NK-92 (cell line): Measurements from ENCODE around the gene RELN.

Experiments
- DNase-seq: peaks from one replicate; lab custom pipeline; 2025; ENCODE audit not compliant: unreplicated experiment; lab: John Stamatoyannopoulos, UW

RELN gene

DNA sequence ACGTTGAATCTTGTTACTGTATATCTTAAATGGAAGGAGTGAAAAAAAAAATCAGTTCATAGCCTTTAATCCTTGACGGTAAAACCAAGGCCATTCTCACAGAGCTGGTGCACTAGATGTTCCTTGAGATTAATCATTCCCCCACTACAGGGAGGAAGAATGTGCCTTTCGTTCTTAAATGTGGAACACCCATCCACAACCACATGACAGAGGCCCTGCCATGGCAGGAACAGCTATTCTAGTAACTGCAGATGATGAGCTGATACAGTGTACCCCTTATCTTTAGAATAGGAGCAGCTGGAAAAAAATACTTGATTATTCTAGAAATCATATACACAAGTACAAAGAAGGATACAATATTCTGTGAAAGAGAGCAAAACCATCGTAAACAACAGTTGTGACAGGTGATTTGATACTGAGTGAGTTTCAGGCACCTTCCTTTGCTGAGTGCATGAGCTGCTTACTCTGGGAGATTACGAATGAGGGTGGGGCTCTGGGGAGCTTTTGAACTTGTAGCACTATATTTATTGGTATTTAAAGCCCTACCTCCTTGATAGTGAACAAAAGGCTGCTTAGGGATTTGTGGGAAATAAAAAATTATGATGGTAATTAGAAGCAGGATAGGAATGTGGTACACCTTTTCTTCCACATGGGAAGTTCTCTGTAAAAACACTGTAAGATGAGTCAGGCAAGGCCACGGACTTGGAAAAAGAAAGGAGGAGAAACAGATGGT is 299.1 kb downstream of the RELN start:
- no peak for DNase-seq

DNA sequence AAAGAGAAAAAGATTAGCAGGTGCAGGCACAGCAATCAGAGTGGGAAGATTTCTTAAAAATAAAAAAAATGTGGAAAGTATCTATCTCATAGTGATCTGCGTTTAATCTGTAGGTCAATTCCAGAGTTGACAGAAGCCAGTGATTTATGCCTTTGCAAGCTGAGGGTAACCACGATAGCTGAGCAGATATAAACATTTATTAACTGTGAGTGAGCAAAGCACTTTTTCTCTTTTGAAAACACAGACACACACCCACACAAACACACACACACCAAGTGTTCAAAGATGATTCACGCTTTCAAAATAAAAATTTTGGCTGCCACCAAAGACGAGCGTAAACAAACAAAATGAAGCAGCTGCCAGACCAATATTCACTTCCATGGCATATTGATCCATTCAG is 300.2 kb downstream of the RELN start:
- DNase-seq = no peak

DNA sequence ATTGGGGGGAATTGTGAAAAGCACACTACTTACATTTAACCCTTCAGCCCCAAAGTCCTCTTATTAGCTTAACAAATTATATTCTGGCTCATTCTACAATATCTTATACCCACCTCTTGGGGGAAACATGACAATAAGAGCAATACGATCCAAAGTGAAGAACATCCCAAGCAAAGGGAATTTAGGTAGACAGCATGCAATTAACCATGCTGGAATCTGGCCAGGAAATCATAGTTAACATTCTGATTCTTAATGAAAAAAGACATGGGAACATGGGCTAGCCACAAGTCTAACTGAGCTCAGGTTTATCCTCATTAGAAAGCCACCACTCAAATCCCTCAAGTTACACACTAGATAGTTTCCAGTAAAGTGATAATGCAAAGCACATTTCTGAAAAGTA is 301.5 kb downstream of the RELN start:
- DNase-seq = no peak

DNA sequence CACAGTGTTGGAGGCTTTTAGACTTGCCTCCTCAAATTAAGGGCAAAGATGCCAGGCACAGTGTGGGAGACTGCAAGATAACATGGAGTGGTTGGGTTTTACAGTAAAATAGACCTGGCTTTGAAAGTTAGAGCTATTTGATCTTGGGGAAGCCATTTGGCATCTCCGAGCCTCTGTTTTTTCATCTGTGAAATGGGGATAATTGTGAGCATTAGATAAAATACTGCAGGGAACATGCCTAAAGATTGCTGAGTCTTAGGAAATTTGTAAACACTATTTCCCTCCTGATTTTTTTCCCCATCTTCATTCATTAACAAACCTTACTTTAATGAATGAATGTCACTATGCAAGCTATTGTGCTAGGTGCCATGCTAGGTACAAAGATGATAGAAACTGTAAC is 302.2 kb downstream of the RELN start:
- DNase-seq = no peak

DNA sequence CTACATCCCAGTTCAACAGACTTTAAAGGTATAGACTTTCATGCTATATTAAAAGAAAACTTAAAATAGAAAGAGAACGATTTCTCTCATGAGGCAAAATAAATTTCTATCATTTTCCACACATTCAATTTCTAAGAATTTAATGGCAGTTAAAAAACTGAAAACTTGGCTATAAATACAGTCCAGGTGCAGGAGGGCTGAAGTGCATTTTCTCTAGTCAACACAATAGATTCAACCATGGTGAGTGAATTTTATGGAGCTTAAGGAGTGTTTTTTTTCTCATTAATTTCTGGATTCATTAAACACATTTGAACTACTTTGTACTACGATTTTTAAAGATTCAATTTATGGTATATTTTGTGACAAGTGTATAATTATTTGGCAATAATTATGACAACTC is 302.7 kb downstream of the RELN start:
- DNase-seq = no peak

DNA sequence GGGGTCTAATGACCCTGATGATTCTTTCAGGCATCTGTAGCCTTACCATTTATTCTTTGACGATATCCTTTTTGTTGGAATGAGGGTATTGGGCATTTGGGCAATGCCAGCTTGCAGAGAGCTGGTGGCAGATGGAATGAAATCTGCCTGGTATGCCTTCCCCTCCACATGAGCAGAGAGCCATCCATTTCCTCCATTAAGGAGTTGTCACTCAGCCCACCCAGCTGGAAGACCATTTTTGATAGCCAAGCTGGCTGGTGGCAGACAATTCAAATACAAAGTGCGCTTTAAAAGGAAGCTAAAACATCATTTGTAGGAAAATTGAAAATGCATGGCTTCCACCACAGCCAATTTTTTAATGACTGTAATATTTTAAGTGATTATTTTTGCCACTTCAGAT is 303.4 kb downstream of the RELN start:
- DNase-seq = no peak

DNA sequence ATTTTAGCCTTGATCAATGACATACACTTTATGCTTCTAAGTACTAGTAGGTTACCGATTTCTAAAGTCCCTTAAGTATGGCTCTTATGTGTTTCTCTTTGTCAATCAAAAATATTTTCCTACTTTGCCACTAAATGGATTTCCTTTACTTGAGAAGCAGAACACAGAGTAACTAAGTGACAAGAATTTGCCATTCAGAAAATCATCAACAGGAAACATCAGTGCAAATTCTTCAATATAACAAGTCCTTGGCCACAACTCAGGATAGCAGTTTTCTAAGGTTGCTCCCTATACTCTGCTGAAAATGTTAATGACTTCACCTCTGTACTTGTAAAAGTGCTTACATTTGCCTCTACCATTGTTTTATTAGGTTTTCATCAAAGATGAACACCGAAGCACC is 303.8 kb downstream of the RELN start:
- DNase-seq = no peak

DNA sequence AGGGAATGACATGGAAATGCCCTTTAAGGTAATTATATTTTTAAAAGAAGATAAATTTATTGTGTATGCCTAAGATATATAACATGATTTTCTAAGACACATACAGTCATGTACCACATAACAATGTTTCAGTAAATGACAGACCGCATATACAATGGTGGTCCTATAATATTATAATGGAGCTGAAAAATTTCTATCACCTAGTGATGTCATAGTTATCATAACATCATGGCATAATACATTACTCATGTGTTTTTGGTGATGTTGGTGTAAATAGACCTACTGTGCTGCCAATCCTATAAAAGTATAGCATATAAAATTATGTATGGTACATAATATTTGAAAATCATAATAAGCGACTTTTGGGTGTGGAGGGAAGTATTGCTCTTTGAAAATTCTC is 306.1 kb downstream of the RELN start:
- DNase-seq = no peak

DNA sequence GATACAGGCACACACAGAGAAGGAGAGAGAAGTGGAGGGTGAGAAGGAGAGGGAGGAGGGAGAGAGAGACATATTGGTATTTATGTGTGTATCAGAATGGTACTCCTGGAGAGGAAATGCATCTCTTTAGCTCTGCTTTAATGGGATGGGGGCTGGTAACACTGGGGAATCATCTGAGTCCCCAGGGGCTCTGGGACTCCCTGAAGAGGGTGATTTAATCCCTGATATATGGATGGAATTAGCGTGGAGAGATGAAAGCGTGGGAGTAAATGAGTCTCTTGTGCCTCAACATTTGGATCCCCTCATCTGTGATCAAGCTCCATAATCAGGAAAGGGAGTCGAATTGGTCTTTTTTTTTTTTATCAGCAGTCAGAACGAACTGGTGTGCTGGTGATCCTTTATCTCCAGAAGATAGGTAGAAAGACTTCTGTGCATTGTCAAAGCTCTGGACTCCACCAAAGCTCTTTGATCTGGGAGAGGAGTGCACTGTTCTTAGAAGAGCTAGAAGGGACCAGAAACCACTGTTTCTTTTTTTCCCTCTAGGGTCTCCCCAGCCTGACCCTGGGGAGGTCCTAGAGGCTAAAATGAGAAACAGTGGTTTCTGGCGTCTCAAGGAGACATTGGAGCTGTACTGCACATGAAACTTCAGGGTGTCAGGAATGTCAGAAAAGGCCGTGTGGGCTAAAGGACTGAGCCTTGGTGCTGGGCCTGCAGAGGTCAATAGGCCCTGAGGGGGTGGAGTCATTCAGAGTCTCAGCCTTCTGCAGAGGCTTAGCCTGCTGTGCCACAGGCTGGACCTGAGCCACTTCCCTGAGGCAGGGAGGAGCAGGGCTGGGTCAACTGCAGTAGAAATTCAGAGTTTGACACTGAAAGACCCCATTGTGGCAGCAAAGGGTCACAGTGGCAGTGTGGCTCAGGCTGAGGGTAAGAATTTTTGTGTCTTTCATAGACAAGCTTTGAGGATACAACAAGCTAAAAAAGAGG is 309.0 kb downstream of the RELN start:
- DNase-seq = no peak

DNA sequence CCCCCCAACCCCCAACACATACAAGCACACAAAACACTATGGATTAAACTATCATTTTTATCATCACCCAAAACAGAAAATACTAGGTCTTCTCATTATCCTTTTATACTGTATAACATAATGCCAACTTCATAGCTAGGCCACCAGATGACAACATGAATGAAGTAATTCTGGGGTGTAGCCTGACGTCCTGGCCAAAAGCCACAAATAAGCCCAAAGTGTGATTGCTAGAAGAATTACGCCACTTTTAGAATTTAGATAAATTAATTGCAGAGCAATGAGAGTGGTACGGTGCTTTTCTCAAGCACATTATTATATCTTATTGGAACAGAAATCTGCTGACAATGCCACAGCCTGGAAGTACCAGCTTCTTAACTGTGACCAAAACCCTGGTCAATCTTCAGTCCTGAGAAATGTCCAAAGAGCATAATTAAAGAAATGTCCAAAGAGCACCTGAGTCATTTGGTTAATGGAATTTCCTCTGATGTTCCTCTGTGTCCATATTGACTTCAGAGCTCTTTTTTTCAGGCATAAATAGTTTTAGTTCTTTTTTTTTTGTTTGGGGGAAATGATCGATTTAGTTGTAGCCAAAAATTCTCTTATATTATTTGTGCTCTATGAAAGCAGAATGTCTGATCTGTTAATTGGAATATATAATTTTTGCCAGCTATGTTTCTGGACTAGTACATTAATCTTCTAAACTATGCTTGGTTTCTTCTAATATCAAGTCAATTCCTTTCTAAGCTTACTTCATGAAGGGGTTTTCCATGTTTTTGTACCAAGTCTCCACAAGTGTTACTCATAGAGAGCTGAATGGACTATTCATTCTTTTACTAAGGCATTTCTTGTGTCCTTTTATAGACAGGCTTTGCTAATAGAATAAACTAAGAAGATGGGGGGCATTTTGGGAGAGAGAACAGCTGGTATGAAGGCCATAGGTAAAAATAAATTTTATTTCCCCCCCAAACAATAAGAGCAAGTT is 310.0 kb downstream of the RELN start:
- no peak for DNase-seq

DNA sequence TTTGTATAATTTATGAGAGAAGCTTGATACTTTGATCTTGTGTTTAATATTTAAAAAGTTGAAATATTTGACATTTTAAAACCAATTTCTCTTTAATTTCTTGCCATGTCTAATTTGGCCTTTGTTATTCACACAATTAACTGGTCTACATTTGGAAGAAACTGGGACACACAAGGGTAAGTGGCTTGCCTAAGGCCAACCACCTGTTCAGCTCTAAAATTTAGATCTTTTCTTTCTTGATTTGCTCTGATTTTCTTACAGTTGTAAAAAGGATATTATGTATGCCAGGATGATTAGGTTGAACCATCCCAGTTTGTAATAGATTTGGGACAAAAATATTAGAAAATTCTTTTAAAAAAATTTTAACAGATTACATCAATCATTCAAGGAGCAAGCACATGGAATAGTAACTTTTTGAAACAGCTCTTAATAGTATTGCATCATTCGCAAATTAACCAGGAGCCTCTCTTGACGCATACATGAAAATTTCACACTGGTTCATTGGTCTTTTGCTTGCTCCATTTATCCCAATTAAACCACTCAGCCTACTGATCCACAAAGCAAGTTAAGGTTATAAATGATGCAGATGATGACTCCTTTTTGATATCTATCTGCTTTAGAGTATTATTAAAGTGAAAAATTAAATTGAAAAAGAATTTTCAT is 321.0 kb downstream of the RELN start:
- DNase-seq = no peak

DNA sequence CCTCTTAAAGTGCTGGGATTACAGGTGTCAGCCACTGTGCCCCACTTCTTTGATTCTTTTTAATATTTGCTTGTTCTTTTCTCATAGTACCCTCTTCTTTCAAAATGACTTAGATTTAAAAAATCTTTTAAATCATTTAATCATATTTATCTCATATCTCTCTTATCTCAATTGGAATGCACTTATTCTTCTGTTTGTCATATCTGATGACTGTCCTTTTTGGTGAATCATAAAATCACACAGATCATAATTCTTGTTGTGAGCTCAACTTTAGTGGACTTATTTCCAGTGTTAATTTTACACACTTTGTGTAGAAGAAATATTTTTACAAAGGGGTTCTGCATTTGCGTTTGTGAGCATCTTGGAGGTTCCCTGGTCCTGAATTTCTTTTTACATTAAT is 323.1 kb downstream of the RELN start:
- DNase-seq = no peak

DNA sequence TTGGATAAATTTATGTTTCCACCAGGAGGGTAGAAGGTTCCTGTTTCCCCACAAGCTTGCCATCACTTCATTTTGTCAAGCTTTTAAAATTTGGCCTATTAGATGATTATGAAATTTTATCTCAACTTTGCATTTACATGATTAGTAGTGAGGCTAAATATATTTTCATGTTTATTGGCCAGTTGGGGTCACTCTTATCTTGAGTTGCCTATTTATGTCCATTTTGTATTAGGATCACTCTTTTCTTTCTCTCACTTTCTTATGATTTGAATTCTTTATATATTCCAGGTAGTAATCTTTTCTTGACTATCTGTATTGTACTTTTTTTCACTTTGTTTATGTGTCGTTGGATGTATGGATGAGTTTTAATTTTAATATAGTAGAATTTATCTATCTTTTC is 324.9 kb downstream of the RELN start:
- DNase-seq = no peak

DNA sequence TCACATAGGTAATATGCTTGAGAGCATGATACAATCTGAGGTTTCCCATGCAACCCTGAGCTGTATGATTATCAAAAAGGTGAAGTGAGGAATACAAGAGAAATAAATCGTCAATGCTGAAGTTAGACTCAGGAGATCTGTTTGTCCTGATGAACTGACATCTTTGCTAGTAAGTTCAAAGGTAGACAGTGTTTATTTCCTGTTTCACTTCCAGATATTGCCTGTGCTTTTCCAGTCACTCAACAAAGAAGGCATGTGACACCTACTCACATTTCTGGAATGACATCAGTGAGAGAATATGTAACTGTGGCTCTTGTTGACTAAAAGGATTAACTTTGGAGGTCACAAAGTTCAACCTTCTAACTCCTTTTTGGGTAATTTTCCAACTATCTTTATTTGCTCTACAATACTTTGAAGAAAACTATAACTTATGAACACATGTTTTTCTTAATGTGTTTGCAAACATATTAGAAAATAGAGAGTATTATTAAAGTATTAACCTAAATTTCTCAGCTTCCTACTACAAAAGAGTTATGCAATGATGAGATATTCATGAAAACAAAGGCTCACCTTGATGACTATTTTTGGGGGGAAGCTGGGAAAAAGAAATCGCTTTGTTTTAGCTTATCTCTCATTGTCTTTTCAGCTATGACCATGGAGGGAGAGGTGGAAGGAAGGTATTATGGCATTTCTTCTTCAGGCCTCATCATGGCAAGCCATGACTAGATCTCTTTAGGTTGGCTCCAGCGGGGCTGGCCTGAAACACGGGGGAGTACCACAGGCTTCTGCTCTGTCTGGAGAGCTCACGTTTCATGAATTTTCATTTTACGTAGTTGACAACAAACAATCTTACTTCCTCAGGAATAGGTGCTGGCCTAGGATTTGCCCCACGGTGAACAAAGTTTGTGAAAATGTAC is 328.7 kb downstream of the RELN start:
- no peak for DNase-seq

DNA sequence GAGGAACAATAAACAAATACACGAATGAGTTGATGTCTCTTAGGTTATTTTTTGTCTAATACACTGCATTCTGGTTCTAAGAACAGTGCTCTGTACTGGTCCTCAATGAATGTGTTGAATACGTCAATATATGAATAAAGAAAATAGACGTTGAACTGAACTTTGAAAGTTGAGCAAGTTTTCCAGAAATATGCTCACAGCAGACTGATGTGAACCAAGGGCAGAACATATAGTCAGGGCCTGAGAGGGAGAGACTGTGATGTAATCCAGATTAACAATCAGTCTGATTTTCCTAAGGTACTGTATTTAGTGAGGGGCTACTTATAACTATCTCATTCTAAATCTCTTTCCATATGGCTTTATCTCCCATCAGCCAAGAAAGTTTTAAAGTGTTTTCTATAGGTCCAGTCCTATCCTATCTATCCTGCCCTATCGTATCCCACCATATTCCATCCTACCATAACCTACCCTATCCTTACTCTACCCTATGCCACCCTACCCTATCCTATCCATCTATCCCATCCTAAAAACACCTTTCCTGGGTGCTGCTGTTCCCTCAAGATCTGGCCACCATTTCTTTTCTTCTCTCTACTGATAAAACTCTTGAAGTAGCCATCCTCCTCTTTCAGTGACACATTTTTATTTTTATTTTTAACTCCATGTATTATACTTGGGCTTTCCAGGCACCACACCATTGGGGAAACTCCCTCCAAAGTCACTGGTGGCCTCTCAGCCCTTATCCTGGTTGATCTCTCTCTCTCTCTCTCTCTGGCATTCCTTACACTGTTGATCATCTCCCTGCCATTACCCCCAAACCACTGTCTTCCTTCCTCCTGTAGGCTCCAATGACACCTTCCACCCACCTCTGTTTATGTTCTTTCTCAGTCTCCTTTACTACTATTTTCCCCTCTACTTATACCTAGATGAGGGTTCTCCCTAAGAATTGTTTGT is 331.1 kb downstream of the RELN start:
- DNase-seq = no peak

DNA sequence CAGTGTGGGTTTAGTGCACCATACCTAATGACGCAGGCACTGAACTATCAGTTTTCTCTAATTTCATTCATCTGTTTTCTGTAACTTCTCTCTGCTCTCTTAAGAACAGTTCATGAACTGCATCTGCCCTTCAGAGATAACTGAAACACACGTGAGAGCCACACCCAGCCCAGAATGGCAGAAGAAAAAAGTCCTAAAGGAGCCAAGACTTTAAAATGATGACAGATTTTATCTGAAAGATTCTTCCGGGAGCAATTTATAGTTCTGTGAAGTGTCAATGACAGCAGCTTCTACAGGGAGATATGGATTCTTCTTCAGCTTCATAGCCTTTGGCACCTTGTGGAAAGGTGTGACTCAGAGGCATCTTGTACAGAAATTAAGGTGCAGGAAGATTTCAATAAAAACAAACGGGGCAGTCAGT is 332.0 kb downstream of the RELN start:
- no peak for DNase-seq

DNA sequence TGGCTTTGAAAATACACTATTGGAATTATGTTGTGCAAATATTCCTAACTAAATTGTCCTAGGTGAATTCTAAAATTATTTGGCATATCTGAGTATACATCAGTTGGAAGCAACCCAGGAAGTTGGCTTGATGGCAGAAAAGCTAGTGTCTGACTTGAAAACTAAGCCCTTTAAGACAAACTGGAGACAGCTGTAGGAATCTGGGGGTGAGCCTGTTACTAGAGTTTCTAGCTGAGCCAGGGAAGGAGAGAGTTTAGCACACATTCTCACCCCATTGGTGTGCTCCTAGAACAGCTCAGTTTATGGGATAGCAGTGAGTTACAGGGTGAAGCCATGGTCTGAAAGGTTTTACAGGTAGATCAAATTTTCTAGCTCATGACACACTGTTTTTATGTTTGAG is 333.2 kb downstream of the RELN start:
- no peak for DNase-seq

DNA sequence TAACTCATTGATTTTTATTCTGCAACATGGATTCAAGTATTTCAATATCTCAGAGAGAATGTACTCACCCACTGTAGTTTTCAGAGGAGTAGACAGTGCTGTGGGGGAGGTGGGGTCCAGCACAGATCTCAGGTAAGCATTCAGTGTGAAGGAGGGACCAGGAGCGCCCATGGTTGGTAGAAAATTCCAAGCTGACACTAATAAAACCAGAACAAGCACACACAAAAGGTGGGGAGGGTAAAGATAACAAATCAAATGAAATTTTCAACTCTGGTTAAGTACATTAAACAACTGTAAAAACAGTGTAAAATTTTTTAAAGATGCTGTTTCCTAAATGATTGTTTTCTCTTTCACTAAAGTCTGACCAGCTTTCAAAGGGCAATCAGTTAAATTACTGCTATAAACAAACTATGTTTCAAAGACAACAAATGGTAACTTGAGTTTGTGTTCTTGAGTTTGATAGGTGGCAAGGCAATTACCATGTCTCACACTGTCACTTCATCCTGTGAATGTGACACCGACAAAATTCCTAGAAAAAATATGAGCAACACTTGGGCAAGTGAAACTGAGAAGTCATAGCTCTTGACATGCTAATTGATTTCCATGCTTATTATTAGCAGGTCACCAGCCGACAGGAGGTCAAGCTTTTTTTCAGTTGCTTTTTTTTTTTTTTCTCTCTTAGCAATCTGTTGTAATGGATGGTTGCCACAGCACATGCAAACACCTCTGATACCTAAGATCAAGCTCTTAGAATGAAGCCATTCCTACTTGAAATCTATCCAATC is 337.7 kb downstream of the RELN start:
- DNase-seq = no peak
